ENCODE measurements around the gene TENT5C.

GRCh38 chr1:117623141-117623540 is 17.3 kb downstream of the TENT5C start:
- TF ChIP-seq CTCF (IDR thresholded peaks at IDR 0.05) (no peak), POLR2A (IDR thresholded peaks at IDR 0.05) (no peak)
